GM12873 (cell line): ENCODE data around the gene LTO1.
A peak's percentile ranks its signal among the peaks of the same experiment; 100 is the strongest.

ENCODE experiments used
- TF ChIP-seq, protein P1 (sequence below): IDR thresholded peaks from 2 replicates; pipeline ENCODE4 v1.5.1; 2012; ENCODE audit warnings: low read depth, mild to moderate bottlenecking, moderate library complexity, low read length, control low read depth; ENCODE audit not compliant: insufficient read depth; ENCODE audit errors: missing control alignments

LTO1 gene

DNA sequence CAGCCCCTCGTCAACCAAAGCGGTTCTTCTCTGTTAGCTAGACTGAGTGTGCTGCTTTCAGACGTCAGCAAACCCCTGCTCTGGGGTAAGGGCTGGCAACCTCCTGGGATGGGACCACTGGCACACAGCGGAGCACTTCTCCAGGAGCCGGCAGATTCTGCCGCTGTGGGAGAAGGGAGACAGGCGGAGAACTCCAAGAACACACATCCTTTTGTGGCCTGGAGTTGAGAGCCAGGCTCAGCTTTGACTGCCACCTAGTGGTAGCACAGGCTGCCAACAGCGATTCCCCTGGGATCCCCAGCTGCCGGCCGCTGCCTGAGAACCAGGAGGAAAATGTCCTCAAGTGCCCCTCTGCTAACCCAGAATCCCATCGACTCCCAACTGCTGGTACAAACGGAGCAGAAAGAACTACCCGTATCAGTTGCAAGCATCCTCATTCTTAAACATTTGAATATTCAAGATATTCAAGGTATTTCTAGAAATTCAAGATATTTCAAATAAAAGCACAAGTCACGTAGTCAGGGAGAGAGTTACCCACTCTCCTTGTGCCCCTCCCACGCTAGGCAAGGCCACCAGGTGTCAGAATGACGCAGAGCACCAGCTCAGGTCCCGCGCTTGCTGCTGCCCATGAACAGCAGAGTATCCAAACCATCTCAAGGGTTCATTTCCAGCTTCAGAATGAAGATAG, 4.9 kb downstream of the LTO1 start:
- TF ChIP-seq, protein P1, sequence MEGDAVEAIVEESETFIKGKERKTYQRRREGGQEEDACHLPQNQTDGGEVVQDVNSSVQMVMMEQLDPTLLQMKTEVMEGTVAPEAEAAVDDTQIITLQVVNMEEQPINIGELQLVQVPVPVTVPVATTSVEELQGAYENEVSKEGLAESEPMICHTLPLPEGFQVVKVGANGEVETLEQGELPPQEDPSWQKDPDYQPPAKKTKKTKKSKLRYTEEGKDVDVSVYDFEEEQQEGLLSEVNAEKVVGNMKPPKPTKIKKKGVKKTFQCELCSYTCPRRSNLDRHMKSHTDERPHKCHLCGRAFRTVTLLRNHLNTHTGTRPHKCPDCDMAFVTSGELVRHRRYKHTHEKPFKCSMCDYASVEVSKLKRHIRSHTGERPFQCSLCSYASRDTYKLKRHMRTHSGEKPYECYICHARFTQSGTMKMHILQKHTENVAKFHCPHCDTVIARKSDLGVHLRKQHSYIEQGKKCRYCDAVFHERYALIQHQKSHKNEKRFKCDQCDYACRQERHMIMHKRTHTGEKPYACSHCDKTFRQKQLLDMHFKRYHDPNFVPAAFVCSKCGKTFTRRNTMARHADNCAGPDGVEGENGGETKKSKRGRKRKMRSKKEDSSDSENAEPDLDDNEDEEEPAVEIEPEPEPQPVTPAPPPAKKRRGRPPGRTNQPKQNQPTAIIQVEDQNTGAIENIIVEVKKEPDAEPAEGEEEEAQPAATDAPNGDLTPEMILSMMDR: peak; percentile 98

DNA sequence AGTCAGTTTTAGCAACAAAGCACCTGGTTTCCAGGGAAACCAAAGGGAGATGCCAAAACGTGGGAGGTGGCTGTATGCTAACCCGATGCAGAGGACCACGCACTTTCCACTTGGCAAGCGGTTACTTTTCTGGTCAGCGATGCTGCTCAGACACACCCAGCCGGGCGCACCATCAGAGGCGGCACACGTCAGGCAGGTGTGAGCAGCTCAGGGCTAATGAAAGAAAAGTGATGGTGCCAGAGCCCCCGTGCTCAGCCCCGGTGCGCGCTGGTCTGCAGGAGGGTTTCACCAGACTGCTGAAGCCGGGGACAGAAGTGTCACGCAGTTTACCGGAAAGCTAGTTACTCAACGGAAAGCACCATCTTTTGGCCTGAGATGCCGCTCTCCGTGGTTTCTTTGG, 5.7 kb downstream of the LTO1 start:
- TF ChIP-seq, protein P1: no peak

DNA sequence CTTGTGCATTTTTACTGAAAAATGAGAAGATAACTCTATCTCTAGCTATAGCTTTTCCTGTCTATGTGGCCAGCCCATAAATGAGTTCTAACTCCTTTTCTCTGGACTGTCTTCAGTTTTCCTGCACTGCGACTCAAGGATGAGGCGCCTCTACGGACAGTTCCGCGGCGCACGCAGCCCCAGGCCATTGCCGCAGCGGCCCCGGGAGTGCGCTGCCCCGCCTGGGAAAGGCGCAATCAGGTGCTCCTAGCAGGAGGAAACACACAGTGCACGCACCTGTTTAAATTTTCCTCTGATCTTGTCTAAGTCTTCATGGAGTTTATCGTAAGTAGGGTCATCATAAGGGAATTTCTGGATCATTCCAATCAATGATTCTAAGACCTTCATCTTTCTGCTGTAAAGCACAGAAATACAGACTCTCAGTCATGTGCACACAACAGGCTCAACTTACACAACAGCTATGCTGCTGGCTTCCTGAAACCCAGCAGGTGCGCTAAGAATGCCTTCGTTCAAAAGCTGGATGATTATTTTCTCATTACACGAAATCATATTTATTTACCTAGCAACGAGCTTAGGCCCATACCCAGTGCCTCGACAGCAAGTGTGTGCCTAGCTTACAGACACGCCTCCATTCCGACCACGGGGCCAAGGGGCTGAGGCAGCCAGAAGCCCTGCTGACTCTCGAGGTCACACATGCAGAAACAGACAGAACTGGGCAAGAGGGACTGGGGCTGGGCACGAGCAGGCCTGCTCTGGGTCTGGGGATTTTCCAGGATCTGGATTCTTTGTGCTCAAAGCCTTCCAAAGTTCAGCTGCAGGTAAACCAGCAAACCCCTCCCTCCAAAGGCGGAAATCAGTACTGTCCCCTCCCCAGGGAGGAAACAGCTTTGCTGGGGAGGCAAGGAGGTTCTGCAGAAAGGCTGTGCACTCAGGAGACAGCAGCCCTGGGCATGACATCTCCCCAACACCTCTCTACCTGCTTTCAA, 7.2 kb downstream of the LTO1 start:
- TF ChIP-seq, protein P1: no peak

DNA sequence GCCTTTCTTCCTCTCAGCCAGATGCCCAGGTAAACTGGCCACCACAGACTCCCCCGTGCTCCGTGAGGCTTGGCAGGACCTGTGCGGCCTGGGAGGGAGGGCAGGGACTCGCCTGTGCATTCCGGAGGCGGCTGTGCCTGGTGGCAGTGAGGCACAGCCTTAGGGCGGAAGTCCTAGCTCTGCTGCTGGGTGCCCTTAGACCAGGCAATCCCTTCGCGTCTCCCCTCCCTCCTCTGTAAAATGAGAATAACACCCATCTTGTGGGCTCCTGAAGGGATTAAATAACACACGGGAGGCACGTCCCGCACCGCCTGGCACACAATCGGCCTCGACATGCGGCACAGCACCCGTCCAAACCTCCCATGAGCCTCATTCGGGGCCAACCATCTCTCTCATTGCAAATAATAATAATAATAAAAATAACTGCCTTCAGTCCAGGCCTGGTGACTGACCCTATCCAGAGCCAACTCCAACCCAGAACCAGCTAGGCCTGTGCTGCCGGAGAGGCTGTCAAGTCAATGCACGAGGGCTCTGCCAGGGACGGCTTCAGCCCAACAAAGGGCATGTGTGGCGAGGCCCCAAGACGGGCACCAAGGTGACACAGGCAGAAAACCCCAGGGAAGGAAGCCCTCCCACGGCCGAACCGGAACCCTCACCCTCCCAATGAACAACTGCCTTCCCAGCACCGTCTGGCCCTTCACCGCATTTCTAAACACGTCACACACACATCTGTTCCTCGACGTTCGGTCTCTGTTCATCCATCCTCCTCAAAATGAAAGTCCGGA, 8.2 kb downstream of the LTO1 start:
- TF ChIP-seq, protein P1: no peak

DNA sequence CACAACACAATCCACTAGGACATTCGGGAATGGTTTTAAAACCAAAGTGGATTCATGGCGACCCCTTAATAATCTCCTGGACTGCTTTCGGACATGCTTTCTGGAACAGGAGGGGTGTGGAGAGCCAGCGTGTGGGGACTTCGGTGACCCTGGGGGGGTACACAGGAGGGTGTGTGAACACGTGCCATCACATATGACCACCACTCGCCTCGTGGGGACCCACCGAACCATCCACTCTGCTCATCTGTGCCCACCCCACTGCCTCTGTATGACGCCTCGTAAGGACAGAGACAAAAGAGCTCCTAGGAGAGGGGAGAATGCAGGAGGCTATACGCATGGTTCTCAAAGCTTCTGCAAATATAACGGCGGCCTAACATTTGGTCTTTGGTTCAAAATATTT, 8.9 kb downstream of the LTO1 start:
- TF ChIP-seq, protein P1: no peak

DNA sequence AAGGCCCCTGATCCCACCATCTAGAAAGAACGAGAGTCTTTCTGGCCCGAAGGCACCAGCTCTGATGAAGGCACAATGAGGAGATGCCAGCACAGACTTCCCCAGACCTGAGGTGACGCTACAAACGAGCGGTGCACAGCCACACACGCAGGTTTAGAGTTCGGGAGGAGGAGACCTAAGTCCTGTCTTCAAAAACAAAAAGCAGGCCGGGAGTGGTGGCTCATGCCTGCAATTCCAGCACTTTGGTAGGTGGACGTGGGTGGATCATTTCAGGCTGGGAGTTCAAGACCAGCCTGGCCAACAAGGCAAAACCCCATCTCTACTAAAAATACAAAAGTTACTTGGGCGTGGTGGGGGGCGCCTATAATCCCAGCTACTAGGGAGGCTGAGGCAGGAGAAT, 9.5 kb downstream of the LTO1 start:
- TF ChIP-seq, protein P1: no peak
